Osteoblast (primary cell): ENCODE measurements around the gene RFX6. TPM values are rescaled to one million over a fixed set of nuclear protein-coding genes. Genes with fewer than 3 reads are reported as not detected.

Source experiments
- DNase-seq: peaks from one replicate; pipeline ENCODE4 v3.0.0; 2011; ENCODE audit warnings: low spot score, mixed read lengths; ENCODE audit not compliant: insufficient read length; ENCODE audit errors: missing footprints
- H2AFZ ChIP-seq: 2 replicates; pipeline ENCODE4 v1.6.0; 2011; ENCODE audit warnings: mild to moderate bottlenecking, low read length
- H3K27ac ChIP-seq: 2 replicates; pipeline ENCODE4 v1.5.1; 2011; ENCODE audit warnings: mild to moderate bottlenecking, low read depth, low read length, moderate library complexity
- H3K27me3 ChIP-seq: 2 replicates; pipeline ENCODE4 v1.6.0; 2012; ENCODE audit warnings: mild to moderate bottlenecking, control low read depth, inconsistent platforms, low read length, moderate library complexity; ENCODE audit not compliant: insufficient read depth
- H3K36me3 ChIP-seq: 2 replicates; pipeline ENCODE4 v1.5.1; 2011; ENCODE audit warnings: mild to moderate bottlenecking, low read length, control low read depth, moderate library complexity; ENCODE audit not compliant: insufficient read depth
- H3K4me1 ChIP-seq: 2 replicates; pipeline ENCODE4 v1.5.1; 2011; ENCODE audit warnings: mild to moderate bottlenecking, low read length, control low read depth, moderate library complexity; ENCODE audit not compliant: insufficient read depth
- H3K4me2 ChIP-seq: 2 replicates; pipeline ENCODE4 v1.6.0; 2011; ENCODE audit warnings: mild to moderate bottlenecking, low read length; ENCODE audit not compliant: insufficient read depth
- H3K4me3 ChIP-seq: fragments of 200-600 bp; sonication (generic); 3 replicates; pipeline ENCODE4 v1.5.1; 2012; ENCODE audit warnings: mild to moderate bottlenecking, low read length, inconsistent platforms; ENCODE audit not compliant: insufficient read depth
- H3K79me2 ChIP-seq: 2 replicates; pipeline ENCODE4 v1.6.0; 2012; ENCODE audit warnings: mild to moderate bottlenecking, low read length, control low read depth, inconsistent platforms; ENCODE audit not compliant: insufficient read depth
- H3K9me3 ChIP-seq: 2 replicates; pipeline ENCODE4 v1.5.1; 2011; ENCODE audit warnings: low read depth, low read length, control low read depth
- H4K20me1 ChIP-seq: 2 replicates; pipeline ENCODE4 v1.6.0; 2012; ENCODE audit warnings: mild to moderate bottlenecking, low read length, control low read depth; ENCODE audit not compliant: insufficient read depth
- total RNA-seq: library from RNA; depleted of rRNA; stranded (reverse); fragments of >200 nt; gene quantifications from 2 replicates; pipeline ENCODE4 v1.2.3, GENCODE V29; 2012
- TF ChIP-seq, protein P1 (sequence below): IDR thresholded peaks from 2 replicates; pipeline ENCODE4 v1.5.1; 2011; ENCODE audit warnings: mild to moderate bottlenecking, low read depth, low read length, moderate library complexity; ENCODE audit errors: extremely low read depth

Gene RFX6
- total RNA-seq, 1 donor = not detected

DNA sequence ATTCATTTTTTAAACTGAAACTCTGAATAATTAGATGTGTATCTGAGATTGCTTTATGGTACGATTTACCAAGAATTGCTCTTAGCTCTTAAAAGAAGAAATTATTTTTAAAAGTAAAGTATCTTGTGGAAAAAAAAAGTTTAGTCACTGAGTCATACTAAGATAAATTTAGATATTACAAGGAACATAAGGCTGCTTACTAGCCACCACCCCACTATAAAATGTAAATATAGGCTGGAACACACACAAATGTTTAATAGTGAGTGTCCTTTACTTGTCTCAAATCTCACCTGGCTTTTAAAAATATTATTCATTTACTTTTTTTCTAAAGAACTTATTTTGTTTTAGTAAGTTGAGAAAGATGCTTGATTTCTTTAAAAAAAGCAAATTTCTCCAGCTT, 17.6 kb downstream of the RFX6 start:
- Histone ChIP-seq H3K36me3 (no peaks in the 10 kb centered on the region), H3K27ac (no peak overlapping the region), H3K4me3 (no peak overlapping the region), H3K79me2 (no peaks in the 10 kb centered on the region), H4K20me1 (no peaks in the 10 kb centered on the region), H3K4me1 (no peaks in the 10 kb centered on the region), H3K27me3 (no peaks in the 10 kb centered on the region), H3K4me2 (no peak overlapping the region), H3K9me3 (no peaks in the 10 kb centered on the region), H2AFZ (no peak overlapping the region)
- TF ChIP-seq, protein P1, sequence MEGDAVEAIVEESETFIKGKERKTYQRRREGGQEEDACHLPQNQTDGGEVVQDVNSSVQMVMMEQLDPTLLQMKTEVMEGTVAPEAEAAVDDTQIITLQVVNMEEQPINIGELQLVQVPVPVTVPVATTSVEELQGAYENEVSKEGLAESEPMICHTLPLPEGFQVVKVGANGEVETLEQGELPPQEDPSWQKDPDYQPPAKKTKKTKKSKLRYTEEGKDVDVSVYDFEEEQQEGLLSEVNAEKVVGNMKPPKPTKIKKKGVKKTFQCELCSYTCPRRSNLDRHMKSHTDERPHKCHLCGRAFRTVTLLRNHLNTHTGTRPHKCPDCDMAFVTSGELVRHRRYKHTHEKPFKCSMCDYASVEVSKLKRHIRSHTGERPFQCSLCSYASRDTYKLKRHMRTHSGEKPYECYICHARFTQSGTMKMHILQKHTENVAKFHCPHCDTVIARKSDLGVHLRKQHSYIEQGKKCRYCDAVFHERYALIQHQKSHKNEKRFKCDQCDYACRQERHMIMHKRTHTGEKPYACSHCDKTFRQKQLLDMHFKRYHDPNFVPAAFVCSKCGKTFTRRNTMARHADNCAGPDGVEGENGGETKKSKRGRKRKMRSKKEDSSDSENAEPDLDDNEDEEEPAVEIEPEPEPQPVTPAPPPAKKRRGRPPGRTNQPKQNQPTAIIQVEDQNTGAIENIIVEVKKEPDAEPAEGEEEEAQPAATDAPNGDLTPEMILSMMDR = no peak
- no peak for DNase-seq

DNA sequence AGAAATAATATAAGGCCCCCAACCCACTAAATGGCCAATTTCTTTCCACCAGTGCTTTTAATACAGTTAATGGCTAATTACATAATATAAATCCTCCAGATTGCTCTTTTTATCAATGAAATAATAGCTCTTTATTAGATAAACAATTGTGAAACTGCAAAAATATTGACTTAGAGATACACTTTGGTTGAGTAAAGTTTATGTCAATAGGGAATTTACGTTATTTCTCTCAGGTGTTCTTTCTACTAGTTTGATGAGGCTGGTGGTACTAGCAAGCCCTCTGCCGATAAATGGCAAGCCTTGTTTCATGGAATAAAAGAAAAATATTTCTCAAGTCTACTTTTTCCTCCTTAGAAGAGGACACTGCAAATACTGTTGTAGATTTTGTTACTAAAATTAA, 18.9 kb downstream of the RFX6 start:
- TF ChIP-seq, protein P1 = no peak
- H3K27ac ChIP-seq = no peak overlapping the region
- H3K4me2 ChIP-seq = no peak overlapping the region

DNA sequence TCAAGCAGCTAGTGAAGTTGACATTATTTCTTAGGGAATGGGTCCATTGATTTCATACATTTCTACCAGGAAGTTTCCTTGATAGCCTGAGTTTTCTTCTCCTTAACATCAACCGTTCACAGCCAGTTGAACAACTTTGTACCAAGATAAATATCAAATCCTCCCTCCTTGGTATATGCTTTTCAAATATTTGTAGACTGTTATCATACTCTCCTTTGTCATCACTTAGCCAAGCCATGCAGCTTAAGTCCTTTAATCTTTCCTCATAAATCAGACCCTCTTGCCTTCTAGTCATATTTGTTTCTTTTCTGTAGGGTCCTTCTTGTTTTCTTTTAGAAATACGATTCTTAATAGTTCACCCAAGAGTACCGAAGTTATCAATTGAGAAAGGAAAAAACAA, 25.6 kb downstream of the RFX6 start:
- Histone ChIP-seq H4K20me1 (no peaks in the 10 kb centered on the region), H3K9me3 (no peaks in the 10 kb centered on the region), H3K4me3 (no peak overlapping the region), H3K36me3 (no peaks in the 10 kb centered on the region), H3K4me2 (no peak overlapping the region), H3K4me1 (no peaks in the 10 kb centered on the region), H2AFZ (no peak overlapping the region), H3K27me3 (no peaks in the 10 kb centered on the region), H3K27ac (no peak overlapping the region), H3K79me2 (no peaks in the 10 kb centered on the region)
- DNase-seq = no peak
- TF ChIP-seq, protein P1 = no peak

More for the DNA sequence above, 18.9 kb downstream of the RFX6 start:
- H2AFZ ChIP-seq = no peak overlapping the region
- H3K4me1 ChIP-seq = no peaks in the 10 kb centered on the region
- H3K36me3 ChIP-seq = no peaks in the 10 kb centered on the region
- no peaks in the 10 kb centered on the region for H3K27me3 ChIP-seq
- no peak for DNase-seq
- H3K79me2 ChIP-seq = no peaks in the 10 kb centered on the region
- no peaks in the 10 kb centered on the region for H4K20me1 ChIP-seq
- no peaks in the 10 kb centered on the region for H3K9me3 ChIP-seq
- H3K4me3 ChIP-seq = no peak overlapping the region

DNA sequence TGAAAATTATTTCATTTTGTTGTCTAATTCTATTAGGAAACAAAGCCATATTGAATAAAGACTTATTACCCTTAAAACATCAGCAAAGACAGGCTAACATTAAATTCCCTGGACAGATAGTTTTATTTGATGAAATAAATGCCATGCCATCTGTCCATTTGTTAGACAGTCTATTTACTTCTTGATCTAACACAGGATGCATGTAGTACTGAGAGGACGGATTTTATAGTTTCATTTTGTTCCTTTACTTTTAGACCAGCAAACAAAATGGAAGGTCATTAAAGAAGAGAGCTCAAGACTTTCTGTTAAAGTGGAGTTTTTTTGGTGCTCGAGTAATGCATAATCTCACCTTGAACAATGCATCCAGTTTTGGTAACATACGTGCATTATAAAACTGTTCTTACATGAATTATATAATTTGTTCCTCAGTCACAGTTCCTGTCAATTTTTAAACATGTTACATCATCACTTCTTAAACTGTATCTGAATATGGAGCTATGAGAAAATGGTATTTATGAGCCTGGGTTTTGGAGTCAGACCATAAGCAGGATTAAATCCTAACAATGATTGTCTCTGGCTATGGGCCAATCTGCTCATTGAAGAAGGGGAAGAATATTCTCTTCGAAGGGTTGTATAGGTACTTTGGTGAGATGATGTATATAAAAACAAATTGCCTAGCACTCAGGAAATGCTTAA, 46.0 kb downstream of the RFX6 start:
- H3K36me3 ChIP-seq = no peaks in the 10 kb centered on the region
- H3K4me3 ChIP-seq = no peak overlapping the region
- H3K27me3 ChIP-seq = no peaks in the 10 kb centered on the region
- H2AFZ ChIP-seq = no peak overlapping the region
- TF ChIP-seq, protein P1 = no peak
- H3K9me3 ChIP-seq = no peaks in the 10 kb centered on the region
- no peak for DNase-seq
- H3K27ac ChIP-seq = no peak overlapping the region
- H4K20me1 ChIP-seq = no peaks in the 10 kb centered on the region
- H3K79me2 ChIP-seq = no peaks in the 10 kb centered on the region
- H3K4me1 ChIP-seq = no peaks in the 10 kb centered on the region
- no peak overlapping the region for H3K4me2 ChIP-seq
